ENCODE measurements around the gene SEMA3F.
"Not testable (repeated sequence)": the region's sequence is repeated elsewhere in the genome, so short reads cannot be mapped to it uniquely, and the experiment has no call there.

The SEMA3F gene

GRCh38 chr3:50220109-50220508 is 65.0 kb downstream of the SEMA3F start:
- H3K9ac ChIP-seq (ENCODE audit: low read depth, low read length) = no peak overlapping the region
- no peaks in the 10 kb centered on the region; the same call in 1 of the 2 replicates for H3K4me1 ChIP-seq (ENCODE audit: insufficient read depth, low read length)
- no peaks in the 10 kb centered on the region for H3K9me3 ChIP-seq (ENCODE audit: control insufficient read depth, insufficient read depth, low read length)
- no peaks in the 10 kb centered on the region for H3K36me3 ChIP-seq (ENCODE audit: insufficient read depth, low read length)

- Histone ChIP-seq H3K36me3 (ENCODE audit: insufficient read depth, low read length) (no peaks in the 10 kb centered on the region), H3K9me3 (ENCODE audit: control insufficient read depth, insufficient read depth, low read length) (no peaks in the 10 kb centered on the region), H3K4me1 (ENCODE audit: insufficient read depth, low read length) (no peaks in the 10 kb centered on the region; the same call in 1 of the 2 replicates), H3K9ac (ENCODE audit: low read depth, low read length) (no peak overlapping the region)
Observed at GRCh38 chr3:50221051-50221410, 65.9 kb downstream of the SEMA3F start.

GRCh38 chr3:50221411-50222168 is 66.5 kb downstream of the SEMA3F start:
- Histone ChIP-seq H3K36me3 (ENCODE audit: insufficient read depth, low read length) (no peaks in the 10 kb centered on the region), H3K9me3 (ENCODE audit: control insufficient read depth, insufficient read depth, low read length) (no peaks in the 10 kb centered on the region), H3K9ac (ENCODE audit: low read depth, low read length) (no peak overlapping the region; the same call in 1 of the 2 replicates), H3K4me1 (ENCODE audit: insufficient read depth, low read length) (no peaks in the 10 kb centered on the region; the same call in 1 of the 2 replicates)

GRCh38 chr3:50222169-50222528 is 67.0 kb downstream of the SEMA3F start:
- no peaks in the 10 kb centered on the region for H3K9me3 ChIP-seq (ENCODE audit: control insufficient read depth, insufficient read depth, low read length)
- H3K4me1 ChIP-seq (ENCODE audit: insufficient read depth, low read length) = no peaks in the 10 kb centered on the region; the same call in 1 of the 2 replicates
- H3K36me3 ChIP-seq (ENCODE audit: insufficient read depth, low read length) = no peaks in the 10 kb centered on the region
- no peak overlapping the region for H3K9ac ChIP-seq (ENCODE audit: low read depth, low read length)

GRCh38 chr3:50224639-50225038 is 69.5 kb downstream of the SEMA3F start:
- no peak overlapping the region for H3K9ac ChIP-seq (ENCODE audit: low read depth, low read length)
- no peaks in the 10 kb centered on the region for H3K36me3 ChIP-seq (ENCODE audit: insufficient read depth, low read length)
- H3K9me3 ChIP-seq (ENCODE audit: control insufficient read depth, insufficient read depth, low read length) = no peaks in the 10 kb centered on the region
- H3K4me1 ChIP-seq (ENCODE audit: insufficient read depth, low read length) = peaks cover 10% of the 10 kb centered on the region

- Histone ChIP-seq H3K9ac (ENCODE audit: low read depth, low read length) (peak overlapping the region; percentile 36), H3K4me1 (ENCODE audit: insufficient read depth, low read length) (peaks cover 10% of the 10 kb centered on the region), H3K9me3 (ENCODE audit: control insufficient read depth, insufficient read depth, low read length) (no peaks in the 10 kb centered on the region), H3K36me3 (ENCODE audit: insufficient read depth, low read length) (no peaks in the 10 kb centered on the region)
Observed at GRCh38 chr3:50226888-50227389, 71.8 kb downstream of the SEMA3F start.

- H3K36me3 ChIP-seq (ENCODE audit: insufficient read depth, low read length) = no peaks in the 10 kb centered on the region
- no peaks in the 10 kb centered on the region for H3K9me3 ChIP-seq (ENCODE audit: control insufficient read depth, insufficient read depth, low read length)
- H3K4me1 ChIP-seq (ENCODE audit: insufficient read depth, low read length) = peaks cover 10% of the 10 kb centered on the region
- peak overlapping the region; percentile 78 for H3K9ac ChIP-seq (ENCODE audit: low read depth, low read length)
Observed at GRCh38 chr3:50227390-50228183, 72.5 kb downstream of the SEMA3F start.

- peak overlapping the region; percentile 78 for H3K9ac ChIP-seq (ENCODE audit: low read depth, low read length)
- H3K9me3 ChIP-seq (ENCODE audit: control insufficient read depth, insufficient read depth, low read length) = not testable (repeated sequence)
Observed at GRCh38 chr3:50228184-50228763, 73.2 kb downstream of the SEMA3F start.

GRCh38 chr3:50229490-50229889 is 74.4 kb downstream of the SEMA3F start:
- no peaks in the 10 kb centered on the region for H3K36me3 ChIP-seq (ENCODE audit: insufficient read depth, low read length)
- no peaks in the 10 kb centered on the region for H3K9me3 ChIP-seq (ENCODE audit: control insufficient read depth, insufficient read depth, low read length)
- H3K4me1 ChIP-seq (ENCODE audit: insufficient read depth, low read length) = peaks cover 10% of the 10 kb centered on the region
- H3K9ac ChIP-seq (ENCODE audit: low read depth, low read length) = no peak overlapping the region

More at GRCh38 chr3:50228184-50228763, 73.2 kb downstream of the SEMA3F start:
- peaks cover 10% of the 10 kb centered on the region for H3K4me1 ChIP-seq (ENCODE audit: insufficient read depth, low read length)
- H3K36me3 ChIP-seq (ENCODE audit: insufficient read depth, low read length) = not testable (repeated sequence)

- H3K4me1 ChIP-seq (ENCODE audit: insufficient read depth, low read length) = peaks cover 10% of the 10 kb centered on the region
- H3K36me3 ChIP-seq (ENCODE audit: insufficient read depth, low read length) = no peaks in the 10 kb centered on the region
- H3K9ac ChIP-seq (ENCODE audit: low read depth, low read length) = no peak overlapping the region
- no peaks in the 10 kb centered on the region for H3K9me3 ChIP-seq (ENCODE audit: control insufficient read depth, insufficient read depth, low read length)
Observed at GRCh38 chr3:50230104-50230793, 75.1 kb downstream of the SEMA3F start.

- Histone ChIP-seq H3K4me1 (ENCODE audit: insufficient read depth, low read length) (peaks cover 10% of the 10 kb centered on the region), H3K9ac (ENCODE audit: low read depth, low read length) (no peak overlapping the region), H3K36me3 (ENCODE audit: insufficient read depth, low read length) (no peaks in the 10 kb centered on the region), H3K9me3 (ENCODE audit: control insufficient read depth, insufficient read depth, low read length) (no peaks in the 10 kb centered on the region)
Observed at GRCh38 chr3:50230794-50231125, 75.6 kb downstream of the SEMA3F start.

- H3K9me3 ChIP-seq (ENCODE audit: control insufficient read depth, insufficient read depth, low read length) = no peaks in the 10 kb centered on the region
- H3K9ac ChIP-seq (ENCODE audit: low read depth, low read length) = no peak overlapping the region
- peaks cover 10% of the 10 kb centered on the region for H3K4me1 ChIP-seq (ENCODE audit: insufficient read depth, low read length)
- no peaks in the 10 kb centered on the region for H3K36me3 ChIP-seq (ENCODE audit: insufficient read depth, low read length)
Observed at GRCh38 chr3:50231581-50231980, 76.5 kb downstream of the SEMA3F start.

GRCh38 chr3:50232303-50232702 is 77.2 kb downstream of the SEMA3F start:
- Histone ChIP-seq H3K9me3 (ENCODE audit: control insufficient read depth, insufficient read depth, low read length) (no peaks in the 10 kb centered on the region), H3K4me1 (ENCODE audit: insufficient read depth, low read length) (peaks cover 10% of the 10 kb centered on the region)

GRCh38 chr3:50233176-50233575 is 78.1 kb downstream of the SEMA3F start:
- Histone ChIP-seq H3K9ac (ENCODE audit: low read depth, low read length) (no peak overlapping the region), H3K4me1 (ENCODE audit: insufficient read depth, low read length) (peaks cover 10% of the 10 kb centered on the region), H3K36me3 (ENCODE audit: insufficient read depth, low read length) (no peaks in the 10 kb centered on the region), H3K9me3 (ENCODE audit: control insufficient read depth, insufficient read depth, low read length) (no peaks in the 10 kb centered on the region)

More at GRCh38 chr3:50232303-50232702, 77.2 kb downstream of the SEMA3F start:
- Histone ChIP-seq H3K36me3 (ENCODE audit: insufficient read depth, low read length) (no peaks in the 10 kb centered on the region), H3K9ac (ENCODE audit: low read depth, low read length) (no peak overlapping the region)
